HepG2 (cell line): ENCODE measurements around the gene SESN2. TPM values are rescaled to one million over a fixed set of nuclear protein-coding genes. Genes with fewer than 3 reads are reported as not detected.
A peak's percentile ranks its signal among the peaks of the same experiment; 100 is the strongest.

Experiments
- KDM3A ChIP-seq: IDR thresholded peaks from 2 replicates; pipeline ENCODE4 v1.6.1; 2018; ENCODE audit warnings: low read depth, missing compliant biosample characterization
- NONO ChIP-seq, 2 experiments: fragments of 450-650 bp in 1 of 2; sonication (generic) in 1 of 2; formaldehyde crosslinking in 1 of 2; IDR thresholded peaks in 1 of 2; conservative IDR thresholded peaks in 1 of 2; 2 replicates each; pipeline versions ENCODE4 v1.6.1 to v1.8.0; 2017 to 2022; ENCODE audit warnings: mild to moderate bottlenecking in 1 of 2, missing genetic modification reagents in 1 of 2, moderate library complexity in 1 of 2
- SOX5 ChIP-seq: IDR thresholded peaks from 2 replicates; pipeline ENCODE4 v1.6.1; 2016; ENCODE audit warnings: borderline replicate concordance
- TBX2 ChIP-seq: sonication (generic); formaldehyde crosslinking; IDR thresholded peaks from 2 replicates; pipeline ENCODE4 v1.5.0; 2020; ENCODE audit warnings: missing genetic modification reagents, mild to moderate bottlenecking, borderline replicate concordance
- ZBTB3 ChIP-seq: sonication (generic); formaldehyde crosslinking; IDR thresholded peaks from 2 replicates; pipeline ENCODE4 v1.4.0; 2020; ENCODE audit warnings: low read depth, mild to moderate bottlenecking, moderate library complexity, missing genetic modification reagents, borderline replicate concordance
- ZEB1 ChIP-seq: IDR thresholded peaks from 2 replicates; pipeline ENCODE4 v1.6.1; 2012; ENCODE audit warnings: mild to moderate bottlenecking, low read depth, inconsistent platforms; ENCODE audit not compliant: insufficient replicate concordance
- ZNF256 ChIP-seq: sonication (generic); formaldehyde crosslinking; conservative IDR thresholded peaks from 2 replicates; pipeline ENCODE4 v1.4.0; 2020; ENCODE audit warnings: missing genetic modification reagents
- ZNF556 ChIP-seq: sonication (generic); formaldehyde crosslinking; IDR thresholded peaks from 2 replicates; pipeline ENCODE4 v1.4.0; 2020; ENCODE audit warnings: mild to moderate bottlenecking, missing genetic modification reagents, borderline replicate concordance
- ZNF614 ChIP-seq: IDR thresholded peaks from 2 replicates; pipeline ENCODE4 v1.6.1; 2018; ENCODE audit warnings: missing biosample characterization, missing genetic modification reagents, inconsistent platforms, borderline replicate concordance
- ZNF644 ChIP-seq: IDR thresholded peaks from 2 replicates; pipeline ENCODE4 v1.6.1; 2016; ENCODE audit warnings: low read depth
- polyA plus RNA-seq, 8 experiments: library from polyadenylated mRNA; depleted of rRNA in 3 of 8; stranded (reverse) in 7 of 8; unstranded in 1 of 8; fragments of >200 nt; fragmentation: Illumina TruSeq in 4 of 8; extraction: Trizol in 4 of 8; gene quantifications; 2 replicates each; pipeline versions ENCODE4 v1.2.1 to v1.2.3, GENCODE V29; 2011 to 2016; ENCODE audit warnings: low read depth in 4 of 8, missing spikeins in 1 of 8, mixed read lengths in 1 of 8; ENCODE audit not compliant: insufficient read depth in 1 of 8
- total RNA-seq, 5 experiments: library from RNA; depleted of rRNA; stranded (reverse); fragments of >200 nt; fragmentation: Illumina TruSeq; extraction: Trizol; gene quantifications; 2 replicates each; pipeline ENCODE4 v1.2.3, GENCODE V29; 2016; ENCODE audit warnings: low read depth in 1 of 5
- TF ChIP-seq, protein P1 (sequence below): sonication (generic); formaldehyde crosslinking; IDR thresholded peaks from 2 replicates; pipeline ENCODE4 v1.5.1; 2020; ENCODE audit warnings: mild to moderate bottlenecking, moderate library complexity, missing genetic modification reagents
- TF ChIP-seq, protein P2 (sequence below): sonication (generic); formaldehyde crosslinking; IDR thresholded peaks from 2 replicates; pipeline ENCODE4 v1.4.0; 2020; ENCODE audit warnings: missing genetic modification reagents
- TF ChIP-seq, protein P3 (sequence below): sonication (generic); formaldehyde crosslinking; IDR thresholded peaks from 2 replicates; pipeline ENCODE4 v1.4.0; 2020; ENCODE audit warnings: mild to moderate bottlenecking, missing genetic modification reagents, borderline replicate concordance
- TF ChIP-seq, protein P4 (sequence below): sonication (generic); formaldehyde crosslinking; IDR thresholded peaks from 2 replicates; pipeline ENCODE4 v1.5.1; 2020; ENCODE audit warnings: missing genetic modification reagents, mild to moderate bottlenecking, borderline replicate concordance
- TF ChIP-seq, protein P5 (sequence below): sonication (generic); formaldehyde crosslinking; IDR thresholded peaks from 2 replicates; pipeline ENCODE4 v1.8.0; 2022; ENCODE audit warnings: missing genetic modification reagents, mild to moderate bottlenecking, moderate library complexity, borderline replicate concordance

The SESN2 gene
- total and polyA plus RNA-seq, 2 of the 13 experiments (the other 11 are each of a cell fraction or from before 2014, with no cell fraction given), result 13.2 to 19.1 TPM

DNA sequence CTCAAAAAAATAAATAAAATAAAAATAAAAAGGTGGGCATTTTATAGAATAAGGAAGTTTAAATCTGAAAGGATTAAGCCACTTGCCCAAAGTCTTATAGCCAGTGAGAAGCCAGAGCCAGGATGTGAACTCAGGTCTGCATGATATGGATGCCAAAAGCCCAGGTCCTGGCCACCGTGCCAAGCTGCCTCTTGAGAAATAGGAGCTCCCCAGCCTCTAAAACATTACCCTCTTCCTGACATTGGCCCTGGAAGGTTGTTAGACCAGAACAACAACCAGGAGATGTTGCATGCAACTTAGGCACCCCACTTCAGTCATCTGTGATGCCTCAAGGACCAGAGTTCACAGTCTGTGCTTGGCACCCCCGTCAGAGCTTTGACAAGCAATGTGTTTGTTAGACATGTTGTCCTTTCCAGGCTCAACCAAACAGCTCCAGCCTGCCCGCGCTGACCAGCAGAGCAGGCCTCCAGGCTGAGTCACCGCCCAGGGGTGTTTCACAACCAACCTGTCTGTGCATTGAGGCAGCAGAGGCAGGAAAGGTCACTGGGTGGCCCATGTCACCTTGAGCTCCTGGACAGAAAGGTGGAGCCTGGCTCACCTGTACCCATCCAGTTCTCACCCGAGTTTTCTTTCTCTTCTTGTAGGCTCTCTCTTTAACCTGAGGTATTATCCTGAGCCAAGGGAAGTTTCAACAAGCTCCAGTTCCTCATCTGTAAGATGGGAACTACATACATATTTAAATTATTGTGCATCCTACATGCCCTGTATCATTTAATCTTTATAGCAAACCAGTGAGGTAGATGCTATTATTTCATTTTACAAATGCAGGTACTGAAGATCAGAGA is 54.6 kb downstream of the SESN2 start (continued):
- TF ChIP-seq SOX5 (CRISPR knock-in tag) (peak; percentile 79; the same call in 1 of the 2 replicates), ZNF644 (CRISPR knock-in tag) (peak; percentile 44), ZEB1 (peak; percentile 86), NONO (IDR thresholded peaks at IDR 0.05) (no peak), NONO (CRISPR knock-in tag; conservative IDR thresholded peaks at IDR 0.05) (peak; percentile 55), ZNF256 (no peak), KDM3A (CRISPR knock-in tag) (peak; percentile 56; the same call in 1 of the 2 replicates), ZNF614 (CRISPR knock-in tag) (0 out of 2 replicates have a peak, but pooled peaks have one; percentile 44), ZNF556 (CRISPR knock-in tag) (peak; percentile 64; the same call in 1 of the 2 replicates), ZBTB3 (CRISPR knock-in tag) (no peak), TBX2 (CRISPR knock-in tag) (peak; percentile 63; the same call in 1 of the 2 replicates)
- TF ChIP-seq, protein P1, sequence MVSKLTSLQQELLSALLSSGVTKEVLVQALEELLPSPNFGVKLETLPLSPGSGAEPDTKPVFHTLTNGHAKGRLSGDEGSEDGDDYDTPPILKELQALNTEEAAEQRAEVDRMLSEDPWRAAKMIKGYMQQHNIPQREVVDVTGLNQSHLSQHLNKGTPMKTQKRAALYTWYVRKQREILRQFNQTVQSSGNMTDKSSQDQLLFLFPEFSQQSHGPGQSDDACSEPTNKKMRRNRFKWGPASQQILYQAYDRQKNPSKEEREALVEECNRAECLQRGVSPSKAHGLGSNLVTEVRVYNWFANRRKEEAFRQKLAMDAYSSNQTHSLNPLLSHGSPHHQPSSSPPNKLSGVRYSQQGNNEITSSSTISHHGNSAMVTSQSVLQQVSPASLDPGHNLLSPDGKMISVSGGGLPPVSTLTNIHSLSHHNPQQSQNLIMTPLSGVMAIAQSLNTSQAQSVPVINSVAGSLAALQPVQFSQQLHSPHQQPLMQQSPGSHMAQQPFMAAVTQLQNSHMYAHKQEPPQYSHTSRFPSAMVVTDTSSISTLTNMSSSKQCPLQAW (CRISPR knock-in tag), result peak; percentile 76
- TF ChIP-seq, protein P2, sequence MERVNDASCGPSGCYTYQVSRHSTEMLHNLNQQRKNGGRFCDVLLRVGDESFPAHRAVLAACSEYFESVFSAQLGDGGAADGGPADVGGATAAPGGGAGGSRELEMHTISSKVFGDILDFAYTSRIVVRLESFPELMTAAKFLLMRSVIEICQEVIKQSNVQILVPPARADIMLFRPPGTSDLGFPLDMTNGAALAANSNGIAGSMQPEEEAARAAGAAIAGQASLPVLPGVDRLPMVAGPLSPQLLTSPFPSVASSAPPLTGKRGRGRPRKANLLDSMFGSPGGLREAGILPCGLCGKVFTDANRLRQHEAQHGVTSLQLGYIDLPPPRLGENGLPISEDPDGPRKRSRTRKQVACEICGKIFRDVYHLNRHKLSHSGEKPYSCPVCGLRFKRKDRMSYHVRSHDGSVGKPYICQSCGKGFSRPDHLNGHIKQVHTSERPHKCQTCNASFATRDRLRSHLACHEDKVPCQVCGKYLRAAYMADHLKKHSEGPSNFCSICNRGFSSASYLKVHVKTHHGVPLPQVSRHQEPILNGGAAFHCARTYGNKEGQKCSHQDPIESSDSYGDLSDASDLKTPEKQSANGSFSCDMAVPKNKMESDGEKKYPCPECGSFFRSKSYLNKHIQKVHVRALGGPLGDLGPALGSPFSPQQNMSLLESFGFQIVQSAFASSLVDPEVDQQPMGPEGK (CRISPR knock-in tag), result peak; percentile 46; the same call in 1 of the 2 replicates
- TF ChIP-seq, protein P3, sequence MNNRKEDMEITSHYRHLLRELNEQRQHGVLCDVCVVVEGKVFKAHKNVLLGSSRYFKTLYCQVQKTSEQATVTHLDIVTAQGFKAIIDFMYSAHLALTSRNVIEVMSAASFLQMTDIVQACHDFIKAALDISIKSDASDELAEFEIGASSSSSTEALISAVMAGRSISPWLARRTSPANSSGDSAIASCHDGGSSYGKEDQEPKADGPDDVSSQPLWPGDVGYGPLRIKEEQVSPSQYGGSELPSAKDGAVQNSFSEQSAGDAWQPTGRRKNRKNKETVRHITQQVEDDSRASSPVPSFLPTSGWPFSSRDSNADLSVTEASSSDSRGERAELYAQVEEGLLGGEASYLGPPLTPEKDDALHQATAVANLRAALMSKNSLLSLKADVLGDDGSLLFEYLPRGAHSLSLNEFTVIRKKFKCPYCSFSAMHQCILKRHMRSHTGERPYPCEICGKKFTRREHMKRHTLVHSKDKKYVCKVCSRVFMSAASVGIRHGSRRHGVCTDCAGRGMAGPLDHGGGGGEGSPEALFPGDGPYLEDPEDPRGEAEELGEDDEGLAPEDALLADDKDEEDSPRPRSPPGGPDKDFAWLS (CRISPR knock-in tag), result no peak
- TF ChIP-seq, protein P4, sequence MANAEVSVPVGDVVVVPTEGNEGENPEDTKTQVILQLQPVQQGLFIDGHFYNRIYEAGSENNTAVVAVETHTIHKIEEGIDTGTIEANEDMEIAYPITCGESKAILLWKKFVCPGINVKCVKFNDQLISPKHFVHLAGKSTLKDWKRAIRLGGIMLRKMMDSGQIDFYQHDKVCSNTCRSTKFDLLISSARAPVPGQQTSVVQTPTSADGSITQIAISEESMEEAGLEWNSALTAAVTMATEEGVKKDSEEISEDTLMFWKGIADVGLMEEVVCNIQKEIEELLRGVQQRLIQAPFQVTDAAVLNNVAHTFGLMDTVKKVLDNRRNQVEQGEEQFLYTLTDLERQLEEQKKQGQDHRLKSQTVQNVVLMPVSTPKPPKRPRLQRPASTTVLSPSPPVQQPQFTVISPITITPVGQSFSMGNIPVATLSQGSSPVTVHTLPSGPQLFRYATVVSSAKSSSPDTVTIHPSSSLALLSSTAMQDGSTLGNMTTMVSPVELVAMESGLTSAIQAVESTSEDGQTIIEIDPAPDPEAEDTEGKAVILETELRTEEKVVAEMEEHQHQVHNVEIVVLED, result peak; percentile 41; the same call in 1 of the 2 replicates
- TF ChIP-seq, protein P5, sequence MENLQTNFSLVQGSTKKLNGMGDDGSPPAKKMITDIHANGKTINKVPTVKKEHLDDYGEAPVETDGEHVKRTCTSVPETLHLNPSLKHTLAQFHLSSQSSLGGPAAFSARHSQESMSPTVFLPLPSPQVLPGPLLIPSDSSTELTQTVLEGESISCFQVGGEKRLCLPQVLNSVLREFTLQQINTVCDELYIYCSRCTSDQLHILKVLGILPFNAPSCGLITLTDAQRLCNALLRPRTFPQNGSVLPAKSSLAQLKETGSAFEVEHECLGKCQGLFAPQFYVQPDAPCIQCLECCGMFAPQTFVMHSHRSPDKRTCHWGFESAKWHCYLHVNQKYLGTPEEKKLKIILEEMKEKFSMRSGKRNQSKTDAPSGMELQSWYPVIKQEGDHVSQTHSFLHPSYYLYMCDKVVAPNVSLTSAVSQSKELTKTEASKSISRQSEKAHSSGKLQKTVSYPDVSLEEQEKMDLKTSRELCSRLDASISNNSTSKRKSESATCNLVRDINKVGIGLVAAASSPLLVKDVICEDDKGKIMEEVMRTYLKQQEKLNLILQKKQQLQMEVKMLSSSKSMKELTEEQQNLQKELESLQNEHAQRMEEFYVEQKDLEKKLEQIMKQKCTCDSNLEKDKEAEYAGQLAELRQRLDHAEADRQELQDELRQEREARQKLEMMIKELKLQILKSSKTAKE, result peak; percentile 73; the same call in 1 of the 2 replicates
